AG09319 (cell line): ENCODE results near the gene DUS1L.

Source experiments
- DNase-seq: peaks from one replicate; pipeline ENCODE4 v3.0.0-alpha.2; 2010; ENCODE audit warnings: low read depth; ENCODE audit errors: extremely low read depth
- CTCF ChIP-seq: IDR thresholded peaks from 2 replicates; pipeline ENCODE4 v1.5.1; 2011; ENCODE audit warnings: low read depth, mild to moderate bottlenecking, inconsistent platforms, low read length, moderate library complexity

DUS1L gene

GRCh38 chr17:82060001-82060380 is 5.6 kb downstream of the DUS1L start:
- no peak for TF ChIP-seq CTCF
- no peak for DNase-seq

GRCh38 chr17:82059272-82060000 is 6.2 kb downstream of the DUS1L start:
- no peak for TF ChIP-seq CTCF
- DNase-seq, result no peak

GRCh38 chr17:82058855-82059249 is 6.8 kb downstream of the DUS1L start:
- DNase-seq, result no peak
- TF ChIP-seq CTCF, result no peak

- no peak for TF ChIP-seq CTCF
- no peak for DNase-seq
Measured at GRCh38 chr17:82058230-82058854, 7.3 kb downstream of the DUS1L start.

- TF ChIP-seq CTCF, result no peak
- DNase-seq, result no peak
Measured at GRCh38 chr17:82056729-82057621, 8.6 kb downstream of the DUS1L start.

- no peak for DNase-seq
- no peak for TF ChIP-seq CTCF
Measured at GRCh38 chr17:82055965-82056728, 9.5 kb downstream of the DUS1L start.
